Astrocyte (in vitro differentiated cells and primary cell): ENCODE data around the gene PCDHB14. TPM values are rescaled to one million over a fixed set of nuclear protein-coding genes. Genes with fewer than 3 reads are reported as not detected.
"Not testable (repeated sequence)": the region's sequence is repeated elsewhere in the genome, so short reads cannot be mapped to it uniquely, and the experiment has no call there.

Source experiments
- DNase-seq: peaks from one replicate; pipeline ENCODE4 v3.0.0-alpha.2; 2010; ENCODE audit warnings: low read depth
- FAIRE-seq: peaks from 2 replicates; lab custom pipeline; 2011; peaks lifted over from hg19 to GRCh38; lab: Jason Lieb, UNC
- H2AFZ ChIP-seq: 2 replicates; pipeline ENCODE4 v1.6.0; 2012; ENCODE audit warnings: low read depth, low read length, inconsistent platforms
- H3K27ac ChIP-seq: 2 replicates; pipeline ENCODE4 v1.5.1; 2011; ENCODE audit warnings: low read depth, low read length, inconsistent platforms
- H3K27me3 ChIP-seq: 2 replicates; pipeline ENCODE4 v1.6.0; 2011; ENCODE audit warnings: low read length, inconsistent platforms; ENCODE audit not compliant: insufficient read depth
- H3K36me3 ChIP-seq: 2 replicates; pipeline ENCODE4 v1.5.1; 2011; ENCODE audit warnings: low read length, inconsistent platforms; ENCODE audit not compliant: insufficient read depth
- H3K4me1 ChIP-seq: 2 replicates; pipeline ENCODE4 v1.5.1; 2011; ENCODE audit warnings: low read length, inconsistent platforms; ENCODE audit not compliant: insufficient read depth
- H3K4me2 ChIP-seq: 2 replicates; pipeline ENCODE4 v1.6.0; 2012; ENCODE audit warnings: low read length, inconsistent platforms
- H3K4me3 ChIP-seq: 2 replicates; pipeline ENCODE4 v1.5.1; 2011; ENCODE audit warnings: low read depth, mild to moderate bottlenecking, low read length, inconsistent platforms; ENCODE audit not compliant: insufficient read depth
- H3K79me2 ChIP-seq: 2 replicates; pipeline ENCODE4 v1.6.0; 2012; ENCODE audit warnings: mild to moderate bottlenecking, low read length, inconsistent platforms; ENCODE audit not compliant: insufficient read depth
- H3K9ac ChIP-seq: 2 replicates; pipeline ENCODE4 v1.6.0; 2012; ENCODE audit warnings: mild to moderate bottlenecking, low read length, inconsistent platforms
- H3K9me3 ChIP-seq: 2 replicates; pipeline ENCODE4 v1.5.1; 2012; ENCODE audit warnings: low read depth, mild to moderate bottlenecking, low read length, inconsistent platforms; ENCODE audit not compliant: insufficient read depth
- H4K20me1 ChIP-seq: 2 replicates; pipeline ENCODE4 v1.6.0; 2012; ENCODE audit warnings: low read length, inconsistent platforms; ENCODE audit not compliant: insufficient read depth
- H3K27ac Mint-ChIP-seq: one replicate; pipeline ENCODE4 v1.8.0; 2021; ENCODE audit warnings: mild to moderate bottlenecking, mixed read lengths; ENCODE audit not compliant: unreplicated experiment
- H3K27me3 Mint-ChIP-seq: one replicate; pipeline ENCODE4 v1.8.0; 2021; ENCODE audit warnings: low read depth, mixed read lengths; ENCODE audit not compliant: unreplicated experiment
- H3K36me3 Mint-ChIP-seq: one replicate; pipeline ENCODE4 v1.8.0; 2021; ENCODE audit warnings: low read depth, mixed read lengths; ENCODE audit not compliant: unreplicated experiment
- H3K4me1 Mint-ChIP-seq: one replicate; pipeline ENCODE4 v1.8.0; 2021; ENCODE audit warnings: low read depth, mixed read lengths; ENCODE audit not compliant: unreplicated experiment
- H3K4me3 Mint-ChIP-seq: one replicate; pipeline ENCODE4 v1.8.0; 2021; ENCODE audit warnings: mild to moderate bottlenecking, moderate library complexity, mixed read lengths; ENCODE audit not compliant: unreplicated experiment
- H3K9me3 Mint-ChIP-seq: one replicate; pipeline ENCODE4 v1.8.0; 2021; ENCODE audit warnings: mild to moderate bottlenecking, mixed read lengths; ENCODE audit not compliant: unreplicated experiment
- total RNA-seq: library from RNA; stranded (reverse); gene quantifications from 2 replicates; pipeline ENCODE4 v1.2.1, GENCODE V29; 2021

The PCDHB14 gene
- total RNA-seq, 1 donor from 2014 or later, result 6.4 TPM

DNA sequence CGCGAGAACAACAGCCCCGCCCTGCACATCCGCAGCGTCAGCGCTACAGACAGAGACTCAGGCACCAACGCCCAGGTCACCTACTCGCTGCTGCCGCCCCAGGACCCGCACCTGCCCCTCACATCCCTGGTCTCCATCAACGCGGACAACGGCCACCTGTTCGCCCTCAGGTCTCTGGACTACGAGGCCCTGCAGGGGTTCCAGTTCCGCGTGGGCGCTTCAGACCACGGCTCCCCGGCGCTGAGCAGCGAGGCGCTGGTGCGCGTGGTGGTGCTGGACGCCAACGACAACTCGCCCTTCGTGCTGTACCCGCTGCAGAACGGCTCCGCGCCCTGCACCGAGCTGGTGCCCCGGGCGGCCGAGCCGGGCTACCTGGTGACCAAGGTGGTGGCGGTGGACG is 7.6 kb upstream of the PCDHB14 start:
- Mint-ChIP-seq H3K9me3 (peaks cover 32% of the 10 kb centered on the region), H3K36me3 (peaks cover 15% of the 10 kb centered on the region)
- DNase-seq, H2AFZ ChIP-seq, H3K9me3 ChIP-seq, H3K27ac ChIP-seq, H3K4me1 ChIP-seq, FAIRE-seq, H3K27me3 ChIP-seq, H3K27me3 Mint-ChIP-seq, H3K36me3 ChIP-seq, H3K4me2 ChIP-seq, H3K9ac ChIP-seq, H3K4me1 Mint-ChIP-seq, H3K4me3 ChIP-seq, H3K4me3 Mint-ChIP-seq, H3K27ac Mint-ChIP-seq, H4K20me1 ChIP-seq, H3K79me2 ChIP-seq: not testable (repeated sequence)

DNA sequence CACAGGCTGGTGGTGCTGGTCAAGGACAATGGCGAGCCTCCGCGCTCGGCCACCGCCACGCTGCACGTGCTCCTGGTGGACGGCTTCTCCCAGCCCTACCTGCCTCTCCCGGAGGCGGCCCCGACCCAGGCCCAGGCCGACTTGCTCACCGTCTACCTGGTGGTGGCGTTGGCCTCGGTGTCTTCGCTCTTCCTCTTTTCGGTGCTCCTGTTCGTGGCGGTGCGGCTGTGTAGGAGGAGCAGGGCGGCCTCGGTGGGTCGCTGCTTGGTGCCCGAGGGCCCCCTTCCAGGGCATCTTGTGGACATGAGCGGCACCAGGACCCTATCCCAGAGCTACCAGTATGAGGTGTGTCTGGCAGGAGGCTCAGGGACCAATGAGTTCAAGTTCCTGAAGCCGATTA is 7.1 kb upstream of the PCDHB14 start:
- DNase-seq, H3K4me3 Mint-ChIP-seq, H2AFZ ChIP-seq, FAIRE-seq, H3K9ac ChIP-seq, H3K4me2 ChIP-seq, H3K4me1 ChIP-seq, H4K20me1 ChIP-seq, H3K4me3 ChIP-seq, H3K9me3 ChIP-seq, H3K27ac Mint-ChIP-seq, H3K27ac ChIP-seq, H3K4me1 Mint-ChIP-seq, H3K27me3 ChIP-seq, H3K36me3 ChIP-seq, H3K27me3 Mint-ChIP-seq, H3K79me2 ChIP-seq: not testable (repeated sequence)
- Mint-ChIP-seq H3K36me3 (peaks cover 15% of the 10 kb centered on the region), H3K9me3 (peaks cover 30% of the 10 kb centered on the region)

DNA sequence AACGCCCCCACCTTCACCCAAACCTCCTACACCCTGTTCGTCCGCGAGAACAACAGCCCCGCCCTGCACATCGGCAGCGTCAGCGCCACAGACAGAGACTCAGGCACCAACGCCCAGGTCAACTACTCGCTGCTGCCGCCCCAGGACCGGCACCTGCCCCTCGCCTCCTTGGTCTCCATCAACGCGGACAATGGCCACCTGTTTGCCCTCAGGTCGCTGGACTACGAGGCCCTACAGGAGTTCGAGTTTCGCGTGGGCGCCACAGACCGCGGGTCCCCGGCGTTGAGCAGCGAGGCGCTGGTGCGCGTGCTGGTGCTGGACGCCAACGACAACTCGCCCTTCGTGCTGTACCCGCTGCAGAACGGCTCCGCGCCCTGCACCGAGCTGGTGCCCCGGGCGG is 1.7 kb downstream of the PCDHB14 start:
- H3K4me1 ChIP-seq, result not testable (repeated sequence)

DNA sequence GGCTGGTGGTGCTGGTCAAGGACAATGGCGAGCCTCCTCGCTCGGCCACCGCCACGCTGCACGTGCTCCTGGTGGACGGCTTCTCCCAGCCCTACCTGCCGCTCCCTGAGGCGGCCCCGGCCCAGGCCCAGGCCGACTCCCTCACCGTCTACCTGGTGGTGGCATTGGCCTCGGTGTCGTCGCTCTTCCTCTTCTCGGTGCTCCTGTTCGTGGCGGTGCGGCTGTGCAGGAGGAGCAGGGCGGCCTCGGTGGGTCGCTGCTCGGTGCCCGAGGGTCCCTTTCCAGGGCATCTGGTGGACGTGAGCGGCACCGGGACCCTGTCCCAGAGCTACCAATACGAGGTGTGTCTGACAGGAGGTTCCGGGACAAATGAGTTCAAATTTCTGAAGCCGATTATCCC is 2.3 kb downstream of the PCDHB14 start:
- H3K9ac ChIP-seq, H3K79me2 ChIP-seq, H3K27ac ChIP-seq, H3K27me3 ChIP-seq, H3K4me1 Mint-ChIP-seq, H3K27ac Mint-ChIP-seq, DNase-seq, H3K27me3 Mint-ChIP-seq, H3K4me3 Mint-ChIP-seq, H2AFZ ChIP-seq, H3K4me1 ChIP-seq, H3K36me3 ChIP-seq, H3K36me3 Mint-ChIP-seq, H4K20me1 ChIP-seq, H3K4me2 ChIP-seq, FAIRE-seq, H3K4me3 ChIP-seq: not testable (repeated sequence)
- H3K9me3 ChIP-seq, result peaks cover 19% of the 10 kb centered on the region
- peaks cover 12% of the 10 kb centered on the region for H3K9me3 Mint-ChIP-seq

More for the DNA sequence above, 1.7 kb downstream of the PCDHB14 start:
- H3K79me2 ChIP-seq, H3K36me3 ChIP-seq, H3K4me3 ChIP-seq, H3K27ac Mint-ChIP-seq, H3K4me1 Mint-ChIP-seq, H3K4me2 ChIP-seq, H3K4me3 Mint-ChIP-seq, DNase-seq, H3K27me3 ChIP-seq, H2AFZ ChIP-seq, H4K20me1 ChIP-seq, H3K27me3 Mint-ChIP-seq, FAIRE-seq, H3K27ac ChIP-seq, H3K36me3 Mint-ChIP-seq, H3K9ac ChIP-seq: not testable (repeated sequence)
- peaks cover 12% of the 10 kb centered on the region for H3K9me3 Mint-ChIP-seq
- H3K9me3 ChIP-seq, result peaks cover 19% of the 10 kb centered on the region
